AG04450 (cell line): Measurements from ENCODE around the gene IGFLR1. TPM values are rescaled to one million over a fixed set of nuclear protein-coding genes. Genes with fewer than 3 reads are reported as not detected.

Source experiments
- CTCF ChIA-PET: fragments of 300-600, 350-600 bp; formaldehyde crosslinking; extraction: SDS; loops from one replicate; lab custom pipeline; 2022; ENCODE audit warnings: antibody characterized with exemption, inconsistent platforms; lab: Charles Lee
- POLR2A ChIA-PET: fragments of 350-600 bp; formaldehyde crosslinking; extraction: SDS; loops from one replicate; lab custom pipeline; 2021; ENCODE audit warnings: antibody characterized with exemption, inconsistent platforms; lab: Yijun Ruan, JAX
- DNase-seq: peaks from one replicate; pipeline ENCODE4 v3.0.0-alpha.2; 2011; ENCODE audit warnings: low read depth, low spot score
- H3K27ac ChIP-seq: one replicate; pipeline ENCODE4 v1.5.1; 2012; ENCODE audit warnings: low read depth, low read length, control low read depth
- H3K27me3 ChIP-seq: one replicate; pipeline ENCODE4 v1.6.0; 2012; ENCODE audit warnings: low read length; ENCODE audit not compliant: control insufficient read depth, insufficient read depth
- H3K4me3 ChIP-seq: 2 replicates; pipeline ENCODE4 v1.5.1; 2011; ENCODE audit warnings: mild to moderate bottlenecking, low read depth, low read length, control low read depth
- H3K9me3 ChIP-seq: 2 replicates; pipeline ENCODE4 v1.5.1; 2012; ENCODE audit warnings: low read length; ENCODE audit not compliant: control insufficient read depth, insufficient read depth
- CTCF ChIP-seq: IDR thresholded peaks from 2 replicates; pipeline ENCODE4 v1.5.1; 2011; ENCODE audit warnings: low read depth, low read length, control low read depth, inconsistent platforms
- polyA plus RNA-seq: library from polyadenylated mRNA; depleted of rRNA; stranded (reverse); fragments of >200 nt; gene quantifications from 2 replicates; pipeline ENCODE4 v1.2.3, GENCODE V29; 2011

Gene IGFLR1
- polyA plus RNA-seq, 1 experiment: 1.3 TPM

GRCh38 chr19:35704218-35704617 is 38.0 kb downstream of the IGFLR1 start, which contains the start of gene ZBTB32:
Gene ZBTB32 (plus strand): TSS chr19:35704558. CDS start chr19:35714627, 10,069 bp downstream.
- DNase-seq: no peak
- Histone ChIP-seq H3K9me3 (peaks cover 4% of the 10 kb centered on the region; the same call in 1 of the 2 replicates), H3K4me3 (no peak within 1 kb of the TSS), H3K27me3 (no peaks in the 10 kb centered on the region), H3K27ac (no peak within 1 kb of the TSS)
- ChIA-PET CTCF (interaction anchor here (3.3 kb wide), 1 partner anchor 12 kb away, joined by 23 read pairs; no protein-coding TSS in a partner anchor), POLR2A (no interaction called here)
- no peak for TF ChIP-seq CTCF

- ChIA-PET CTCF (interaction anchor here (0.8 to 3.3 kb wide), 2 partner anchors 9 to 11 kb away, joined by 4 to 23 read pairs; no protein-coding TSS in a partner anchor), POLR2A (no interaction called here)
- DNase-seq: no peak
- no peaks in the 10 kb centered on the region for H3K27me3 ChIP-seq
- TF ChIP-seq CTCF: no peak
- H3K4me3 ChIP-seq: no peak overlapping the region
- no peak overlapping the region for H3K27ac ChIP-seq
- H3K9me3 ChIP-seq: peaks cover 4% of the 10 kb centered on the region; the same call in 1 of the 2 replicates
Measured at GRCh38 chr19:35703343-35703742, 38.9 kb downstream of the IGFLR1 start.

GRCh38 chr19:35702223-35703012 is 39.8 kb downstream of the IGFLR1 start:
- DNase-seq: peak; percentile 94
- no peak overlapping the region for H3K27ac ChIP-seq
- POLR2A ChIA-PET: interaction anchor here (0.6 to 1.2 kb wide), 5 partner anchors 35 to 536 kb away, joined by 3 to 6 read pairs (median 4); partner anchors contain the start of genes COX6B1 and HAUS5

GRCh38 chr19:35696835-35697234 is 45.4 kb downstream of the IGFLR1 start:
- peaks cover 4% of the 10 kb centered on the region for H3K27me3 ChIP-seq
- ChIA-PET CTCF (interaction anchor here (0.8 to 1.5 kb wide), 2 partner anchors 11 to 122 kb away, joined by 4 to 5 read pairs; no protein-coding TSS in a partner anchor), POLR2A (no interaction called here)
- no peaks in the 10 kb centered on the region for H3K9me3 ChIP-seq
- no peak for DNase-seq
- no peak overlapping the region for H3K27ac ChIP-seq
- TF ChIP-seq CTCF: no peak
- H3K4me3 ChIP-seq: no peak overlapping the region

More at GRCh38 chr19:35702223-35703012, 39.8 kb downstream of the IGFLR1 start:
- peak overlapping the region; percentile 66 for H3K4me3 ChIP-seq
- CTCF ChIA-PET: interaction anchor here (0.6 to 3.3 kb wide), 4 partner anchors 8 to 232 kb away, joined by 3 to 23 read pairs (median 4); no protein-coding TSS in a partner anchor
- TF ChIP-seq CTCF: no peak
- H3K9me3 ChIP-seq: peaks cover 4% of the 10 kb centered on the region; the same call in 1 of the 2 replicates
- no peaks in the 10 kb centered on the region for H3K27me3 ChIP-seq
